ENCODE results near the gene FBXO28.
"Not testable (repeated sequence)": the region's sequence is repeated elsewhere in the genome, so short reads cannot be mapped to it uniquely, and the experiment has no call there.

The FBXO28 gene
- long read RNA-seq, donor 1, full-length matches to known transcripts: 8 of 8 reads
- long read RNA-seq, donor 1, partial matches to known transcripts: 0 of 8 reads
- long read RNA-seq, donor 1, other reads (novel, unspliced or antisense): 0 of 8 reads
- long read RNA-seq, donor 2, full-length matches to known transcripts: 6 of 6 reads
- long read RNA-seq, donor 2, partial matches to known transcripts: 0 of 6 reads
- long read RNA-seq, donor 2, other reads (novel, unspliced or antisense): 0 of 6 reads
- long read RNA-seq, donor 3, full-length matches to known transcripts: 4 of 4 reads
- long read RNA-seq, donor 3, partial matches to known transcripts: 0 of 4 reads
- long read RNA-seq, donor 3, other reads (novel, unspliced or antisense): 0 of 4 reads
- long read RNA-seq, donor 4, full-length matches to known transcripts: 6 of 6 reads
- long read RNA-seq, donor 4, partial matches to known transcripts: 0 of 6 reads
- long read RNA-seq, donor 4, other reads (novel, unspliced or antisense): 0 of 6 reads
- long read RNA-seq, donor 5, full-length matches to known transcripts: 7 of 7 reads
- long read RNA-seq, donor 5, partial matches to known transcripts: 0 of 7 reads
- long read RNA-seq, donor 5, other reads (novel, unspliced or antisense): 0 of 7 reads
- long read RNA-seq, donor 6, full-length matches to known transcripts: 11 of 11 reads
- long read RNA-seq, donor 6, partial matches to known transcripts: 0 of 11 reads
- long read RNA-seq, donor 6, other reads (novel, unspliced or antisense): 0 of 11 reads
- long read RNA-seq, donor 7, full-length matches to known transcripts: 10 of 17 reads
- long read RNA-seq, donor 7, partial matches to known transcripts: 7 of 17 reads
- long read RNA-seq, donor 7, other reads (novel, unspliced or antisense): 0 of 17 reads
- long read RNA-seq, donor 8, full-length matches to known transcripts: 9 of 9 reads
- long read RNA-seq, donor 8, partial matches to known transcripts: 0 of 9 reads
- long read RNA-seq, donor 8, other reads (novel, unspliced or antisense): 0 of 9 reads

GRCh38 chr1:224113918-224114786 is at the start of gene FBXO28:
Gene FBXO28, plus strand, starts transcription at chr1:224114111. Its CDS starts 19 bp downstream, at chr1:224114130.
- peak; percentile 92 for DNase-seq

GRCh38 chr1:224064150-224064549 is 49.8 kb upstream of the FBXO28 start:
- DNase-seq: no peak

GRCh38 chr1:224065455-224065854 is 48.5 kb upstream of the FBXO28 start:
- no peak for DNase-seq

DNA sequence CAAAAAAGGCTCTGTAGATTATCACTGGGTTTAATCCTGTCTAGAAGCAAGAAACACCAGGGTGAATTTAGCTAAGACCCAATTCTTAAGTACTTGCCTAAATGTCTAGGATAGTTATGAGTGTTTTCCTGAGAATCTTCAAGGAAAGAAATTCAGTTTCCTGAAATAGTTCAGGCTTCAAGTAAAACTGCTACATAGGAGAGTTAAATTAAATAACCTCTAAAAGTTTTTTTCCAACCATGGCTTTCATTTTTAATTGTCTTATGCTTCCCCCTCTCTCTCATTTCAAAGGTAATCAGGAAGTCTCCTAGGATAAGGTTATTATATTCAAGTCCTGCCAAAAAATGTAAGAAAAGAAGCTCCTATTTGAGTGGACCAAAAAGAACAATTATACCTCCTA is 46.7 kb upstream of the FBXO28 start:
- no peak for DNase-seq

- no peak for DNase-seq
Observed at GRCh38 chr1:224067621-224068457, 46.1 kb upstream of the FBXO28 start.

DNA sequence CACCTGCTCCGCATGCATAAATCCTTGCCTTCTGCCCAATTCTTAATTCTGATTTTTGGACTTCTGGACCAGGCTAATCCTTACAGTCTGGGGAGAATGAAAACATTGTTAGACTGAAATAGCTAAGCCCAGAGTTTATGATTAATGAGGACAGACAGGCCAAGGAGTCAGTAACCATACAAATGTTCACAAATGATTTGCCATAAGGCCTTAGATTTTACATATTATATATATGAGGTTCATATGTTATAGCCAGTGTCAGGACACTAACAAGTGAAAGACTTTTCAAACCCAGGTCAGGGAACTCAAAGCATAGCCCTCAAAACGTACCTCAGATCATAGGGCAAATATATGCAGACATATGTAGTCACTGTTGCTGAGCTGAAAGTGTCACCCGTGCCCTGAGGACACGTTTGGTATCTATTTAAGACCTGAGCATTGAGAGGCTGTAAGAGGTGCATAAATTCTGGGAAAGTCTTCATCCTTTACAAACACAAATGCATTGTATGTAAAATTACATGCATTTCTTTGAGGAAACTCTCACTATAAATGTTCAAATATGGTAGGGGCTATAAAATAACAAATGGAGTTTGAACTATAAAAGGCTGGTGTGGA is 45.3 kb upstream of the FBXO28 start:
- DNase-seq: no peak

DNA sequence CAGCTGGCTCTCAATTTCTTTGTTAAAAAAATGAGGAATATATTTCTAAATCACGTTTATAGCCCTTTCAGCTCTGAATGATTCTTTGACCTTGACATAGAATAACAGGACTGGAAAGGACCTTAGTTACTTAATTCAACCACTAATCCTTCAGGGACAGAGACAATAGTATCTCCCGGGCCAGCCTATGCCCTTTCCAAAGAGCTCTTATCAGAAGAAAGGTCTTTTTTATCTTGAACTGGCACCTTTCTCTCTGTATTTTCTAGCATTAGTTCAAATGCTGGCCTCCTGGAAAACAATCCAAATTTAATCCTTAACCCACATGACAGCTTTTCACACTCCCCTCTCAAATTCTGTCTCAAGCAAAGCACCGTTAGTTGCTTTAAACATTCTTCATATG is 44.8 kb upstream of the FBXO28 start:
- no peak for DNase-seq

DNA sequence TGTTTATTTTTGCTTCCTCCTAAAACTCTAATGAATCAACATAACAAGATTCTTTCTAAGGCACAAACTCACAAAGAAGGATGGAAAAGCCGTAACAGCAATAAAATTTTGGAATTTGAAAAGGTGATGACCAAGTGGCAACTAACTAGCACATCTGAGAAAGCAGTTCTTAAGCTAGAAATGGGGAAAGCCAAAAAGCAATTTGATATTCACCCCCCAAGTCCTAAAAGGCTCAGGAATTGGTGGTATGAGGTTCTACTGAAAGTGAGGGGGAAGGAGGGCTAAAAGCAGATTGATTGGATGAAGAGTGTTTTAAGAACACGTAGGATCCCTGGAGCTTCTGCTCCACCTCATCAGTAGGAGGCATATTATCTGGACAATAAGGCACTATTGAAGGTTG is 43.4 kb upstream of the FBXO28 start:
- DNase-seq: no peak

- no peak for DNase-seq
Observed at GRCh38 chr1:224076407-224076806, 37.5 kb upstream of the FBXO28 start.

- DNase-seq: not testable (repeated sequence)
Observed at GRCh38 chr1:224079644-224080043, 34.3 kb upstream of the FBXO28 start.

DNA sequence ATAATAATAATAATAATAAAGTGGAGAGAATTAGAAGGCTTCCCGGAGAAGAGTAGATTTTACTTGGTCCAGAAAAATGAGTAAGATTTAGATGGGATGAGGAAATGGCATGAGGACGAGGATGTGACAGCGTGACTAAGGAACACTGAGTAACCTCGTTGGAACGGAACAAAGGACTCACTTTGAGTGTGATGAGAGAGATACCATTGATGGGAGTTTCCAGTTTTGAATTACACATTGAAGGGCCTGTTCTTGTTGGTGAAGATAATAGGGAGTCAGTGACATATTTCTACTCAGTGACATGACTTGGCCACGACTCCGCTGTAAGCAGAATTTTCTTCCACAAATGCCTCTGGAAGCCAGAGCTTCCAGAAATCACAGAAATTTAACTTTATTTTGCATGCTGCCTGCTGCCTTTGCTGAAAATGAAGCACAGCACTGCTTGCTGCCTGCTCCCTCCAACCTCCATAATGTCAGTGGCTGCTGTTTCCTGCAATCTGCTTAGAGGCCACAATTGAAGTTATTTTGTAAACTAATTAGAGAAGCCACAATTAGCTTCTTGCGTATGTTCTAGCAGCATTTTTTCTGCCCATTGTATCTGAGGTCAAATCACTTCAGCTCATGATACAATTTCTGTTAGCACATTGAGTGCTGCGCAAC is 33.7 kb upstream of the FBXO28 start:
- DNase-seq: no peak

DNA sequence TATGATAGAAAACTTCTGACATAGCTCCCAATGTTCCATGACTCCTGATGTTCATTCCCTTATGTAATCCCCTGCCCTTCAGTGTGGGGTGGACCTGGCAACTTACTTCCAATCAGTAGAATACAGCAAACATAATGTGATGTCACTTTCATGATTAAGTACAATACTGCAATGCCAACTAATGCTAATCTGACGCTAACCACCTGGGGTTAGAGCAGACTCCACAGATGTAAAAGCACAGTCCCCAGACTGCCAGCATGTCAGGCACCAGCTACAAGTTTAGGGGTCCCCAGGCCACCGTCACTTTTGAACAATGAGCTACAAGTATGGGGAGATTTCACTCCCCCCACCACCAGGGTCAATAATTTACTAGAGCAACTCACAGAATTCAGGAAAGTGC is 32.3 kb upstream of the FBXO28 start:
- no peak for DNase-seq

DNA sequence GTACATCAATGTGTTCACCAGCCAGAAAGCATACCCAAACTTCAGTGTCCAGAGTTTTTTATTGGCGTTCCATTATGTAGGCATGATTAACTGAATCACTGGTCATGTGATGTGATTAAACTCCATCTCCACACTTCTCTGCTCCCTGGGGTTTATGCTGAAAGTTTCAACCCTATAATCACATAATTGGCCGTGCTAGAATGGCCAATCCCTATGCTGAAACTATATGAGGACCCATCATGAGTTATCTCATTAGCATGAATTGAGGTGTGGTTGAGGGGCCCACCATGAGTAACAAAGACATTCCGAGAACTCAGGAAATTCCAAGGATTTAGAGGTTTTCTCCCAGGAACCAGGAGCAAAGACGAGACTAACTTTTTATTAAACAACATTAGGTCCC is 31.8 kb upstream of the FBXO28 start:
- DNase-seq: no peak

GRCh38 chr1:224084867-224085266 is 29.0 kb upstream of the FBXO28 start:
- DNase-seq: no peak

GRCh38 chr1:224085421-224086108 is 28.3 kb upstream of the FBXO28 start:
- no peak for DNase-seq

- no peak for DNase-seq
Observed at GRCh38 chr1:224087286-224087794, 26.6 kb upstream of the FBXO28 start.

DNA sequence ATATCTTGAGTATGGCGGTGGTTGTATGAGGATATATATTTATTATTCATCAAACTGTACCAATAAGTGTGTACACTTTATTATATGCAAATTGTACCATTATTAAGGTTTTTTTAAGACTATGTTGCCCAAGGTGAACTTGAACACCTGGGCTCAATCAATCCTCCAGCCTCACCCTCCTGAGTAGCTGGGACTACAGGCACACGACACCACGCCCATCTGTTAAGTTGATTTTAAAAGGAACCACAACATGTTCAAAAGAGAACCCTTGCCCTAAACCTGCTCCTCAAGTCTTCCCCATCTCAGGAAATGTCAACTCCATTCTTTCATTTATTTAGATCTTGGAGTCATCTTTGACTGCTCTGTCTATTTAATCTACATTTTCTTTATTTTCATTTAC is 24.3 kb upstream of the FBXO28 start:
- DNase-seq: no peak

DNA sequence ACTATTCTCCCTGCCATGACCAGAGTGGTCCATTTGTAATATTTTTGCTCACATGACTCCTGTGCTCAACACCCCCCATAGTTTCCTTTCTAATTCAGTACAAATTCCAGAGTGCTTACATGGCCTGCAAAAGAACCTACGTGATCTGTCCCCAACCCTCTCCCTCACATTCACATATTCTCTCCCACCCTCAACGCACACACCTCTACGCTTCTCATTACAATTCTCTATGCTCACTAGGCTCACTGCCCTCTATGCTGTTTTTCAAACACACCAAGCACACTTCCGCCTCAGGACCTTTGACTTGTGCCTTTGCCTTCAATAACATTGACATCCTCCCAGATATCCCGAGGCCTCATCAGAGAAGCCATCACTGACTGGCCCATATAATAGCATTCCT is 23.8 kb upstream of the FBXO28 start:
- no peak for DNase-seq

DNA sequence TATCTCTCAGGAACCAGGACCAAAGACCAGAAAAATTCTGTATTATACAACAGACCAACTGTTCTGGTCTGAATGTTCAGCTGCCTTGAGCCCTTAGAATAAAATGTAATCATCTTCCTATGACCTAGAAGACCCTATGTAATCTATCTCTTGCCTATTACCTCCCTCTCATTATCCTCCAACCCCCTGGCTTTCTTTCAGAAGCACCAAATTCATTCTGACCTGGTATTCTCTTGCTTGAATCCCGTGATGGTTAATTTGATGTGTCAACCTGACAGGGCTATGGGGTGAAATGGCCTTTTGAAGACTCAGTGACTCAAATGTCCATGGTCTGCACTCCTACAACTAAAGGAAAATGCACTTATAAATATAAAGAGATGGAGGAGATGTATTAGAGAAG is 21.8 kb upstream of the FBXO28 start:
- DNase-seq: no peak
